Measurements from ENCODE around the gene SHISA9.

SHISA9 gene

DNA sequence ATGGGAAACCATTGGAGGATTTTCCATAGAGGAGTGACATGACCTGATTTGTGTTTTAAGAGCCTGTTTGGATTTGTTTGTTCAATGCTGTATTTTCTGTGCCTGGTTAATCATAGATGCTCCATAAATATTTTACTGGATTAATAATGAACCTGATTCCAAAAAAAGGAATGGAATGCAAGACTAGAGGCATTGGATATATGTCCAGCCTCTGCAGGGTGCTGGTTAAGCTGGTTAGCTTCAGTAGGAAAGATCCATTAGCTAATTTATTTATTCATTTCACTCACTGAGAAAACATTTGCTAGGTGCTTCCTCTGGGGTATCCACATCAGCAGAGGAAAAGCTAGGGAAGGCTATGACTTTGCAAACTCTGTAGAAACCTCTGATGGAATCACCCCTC is 57.7 kb downstream of the SHISA9 start:
- DNase-seq, result no peak

DNA sequence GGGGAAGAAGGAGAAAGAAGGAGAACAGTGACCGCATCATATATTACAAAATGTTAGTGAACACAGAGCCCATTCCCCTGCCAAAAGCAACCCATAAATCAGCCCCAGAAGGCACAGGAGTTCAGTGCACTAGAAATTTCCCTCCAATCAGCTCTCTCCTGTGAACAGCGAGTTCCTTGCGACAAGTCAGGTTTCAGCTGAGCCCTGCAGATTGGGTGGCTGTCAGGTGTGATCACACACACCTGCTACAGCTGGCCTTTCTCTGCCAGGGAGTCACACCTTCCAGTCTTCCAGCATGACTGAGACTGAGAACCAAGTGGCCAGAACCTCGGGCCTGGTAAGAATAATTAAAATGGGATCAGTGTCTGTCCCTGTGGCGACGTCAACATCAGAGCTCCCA is 60.2 kb downstream of the SHISA9 start:
- no peak for DNase-seq

DNA sequence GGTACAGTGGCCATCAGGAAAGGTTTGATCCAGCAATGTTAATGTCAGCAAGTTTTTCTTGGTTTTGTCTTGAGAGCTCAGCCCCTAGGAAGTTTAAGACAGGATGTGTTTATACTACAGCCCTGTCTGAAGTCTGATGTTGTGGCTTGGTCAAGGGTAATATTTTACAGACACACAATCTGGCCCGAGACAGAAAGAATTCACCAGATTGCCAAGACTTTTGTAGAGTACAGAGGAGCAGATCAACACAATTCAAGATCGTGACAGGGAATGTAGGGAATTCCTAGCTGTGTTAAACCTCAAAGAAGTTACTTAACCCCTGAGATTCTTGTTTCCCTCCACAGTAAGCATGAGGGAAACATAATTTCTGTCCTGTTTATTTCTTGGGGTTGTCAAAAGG is 63.1 kb downstream of the SHISA9 start:
- DNase-seq, result no peak

DNA sequence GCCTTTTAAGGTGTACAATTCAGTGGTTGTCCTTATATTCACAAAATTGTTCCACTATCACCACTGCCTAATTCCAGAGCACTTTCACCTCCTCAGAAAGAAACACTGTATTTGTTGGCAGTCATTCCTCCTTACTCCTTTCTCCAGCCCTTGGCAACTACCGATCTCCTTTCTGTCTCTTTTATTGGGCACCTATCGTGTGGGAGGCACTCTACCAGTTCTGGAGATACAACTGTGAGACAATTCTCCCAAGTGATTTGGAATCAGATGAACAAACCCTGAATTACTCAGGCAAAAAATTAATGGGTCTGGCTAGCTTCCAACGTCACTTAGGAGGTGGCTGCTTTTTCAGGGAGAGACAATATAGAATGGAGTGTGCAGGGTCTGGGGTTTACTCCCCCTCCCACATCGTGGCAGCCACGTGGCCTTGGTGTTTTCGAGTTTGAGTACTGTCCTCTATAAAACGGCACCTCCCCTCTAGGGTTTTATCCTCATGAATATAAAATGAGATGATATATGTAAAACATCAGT is 63.9 kb downstream of the SHISA9 start:
- no peak for DNase-seq

GRCh38 chr16:12971241-12971640 is 69.8 kb downstream of the SHISA9 start:
- no peak for DNase-seq

- no peak for DNase-seq
Measured at GRCh38 chr16:12972246-12972645, 70.8 kb downstream of the SHISA9 start.

DNA sequence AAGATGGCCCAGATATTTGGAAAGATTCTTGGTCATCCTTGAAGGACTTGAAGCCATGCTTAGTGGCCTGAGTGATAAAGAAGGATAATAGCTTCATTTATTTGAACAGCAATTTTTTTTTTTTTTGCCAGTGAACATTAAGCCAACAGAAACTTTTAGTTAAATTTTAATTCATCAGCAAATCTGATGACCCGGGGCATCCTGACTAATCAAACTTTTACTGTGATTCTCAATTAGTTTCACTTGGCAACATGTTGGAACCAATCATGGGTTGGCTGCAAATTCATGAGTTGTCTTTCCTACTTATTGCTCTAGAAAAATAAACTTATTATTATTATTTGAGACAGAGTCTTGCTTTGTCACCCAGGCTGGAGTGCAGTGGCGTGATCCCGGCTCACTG is 74.4 kb downstream of the SHISA9 start:
- DNase-seq, result no peak

- DNase-seq, result no peak
Measured at GRCh38 chr16:12976496-12976895, 75.1 kb downstream of the SHISA9 start.

DNA sequence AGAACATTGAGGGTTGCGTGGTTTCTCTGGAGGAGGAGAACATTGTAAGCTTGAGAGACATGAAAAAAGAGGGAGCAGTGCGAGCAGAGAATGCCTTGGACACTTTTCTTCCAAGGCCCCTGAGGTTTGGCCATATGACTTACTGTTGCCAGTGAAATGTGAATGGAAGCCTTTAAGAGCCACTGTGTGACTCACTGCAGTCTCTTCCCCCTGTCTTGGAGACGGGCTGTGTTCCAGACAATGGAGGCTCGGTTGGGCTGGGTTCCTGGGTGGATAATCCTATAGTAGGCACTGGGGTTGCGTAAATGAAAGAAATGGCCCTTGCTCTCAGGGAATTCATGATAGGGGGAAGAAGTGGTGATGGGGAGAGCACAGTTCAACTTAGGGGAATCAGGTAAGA is 75.5 kb downstream of the SHISA9 start:
- DNase-seq, result no peak

GRCh38 chr16:12985516-12985915 is 84.1 kb downstream of the SHISA9 start:
- no peak for DNase-seq

DNA sequence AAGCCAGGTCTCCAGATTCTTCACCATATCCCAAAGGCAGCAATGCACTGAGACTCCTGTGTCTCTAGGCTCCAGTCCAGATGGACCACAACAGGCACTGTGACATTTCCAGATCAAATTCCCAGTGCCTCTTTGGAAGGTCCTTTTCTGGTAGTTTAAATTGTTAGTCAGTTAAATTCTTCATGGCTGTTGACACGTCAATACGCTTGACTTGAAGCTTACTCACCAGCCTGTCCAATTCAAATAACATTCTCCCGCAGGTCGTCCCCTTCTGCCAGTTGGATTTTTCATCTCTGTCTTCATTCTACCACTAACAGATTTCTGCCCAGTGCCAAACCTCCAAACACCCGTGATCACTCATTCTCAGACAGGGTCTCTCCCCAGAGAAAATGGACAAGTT is 86.7 kb downstream of the SHISA9 start:
- DNase-seq, result no peak

DNA sequence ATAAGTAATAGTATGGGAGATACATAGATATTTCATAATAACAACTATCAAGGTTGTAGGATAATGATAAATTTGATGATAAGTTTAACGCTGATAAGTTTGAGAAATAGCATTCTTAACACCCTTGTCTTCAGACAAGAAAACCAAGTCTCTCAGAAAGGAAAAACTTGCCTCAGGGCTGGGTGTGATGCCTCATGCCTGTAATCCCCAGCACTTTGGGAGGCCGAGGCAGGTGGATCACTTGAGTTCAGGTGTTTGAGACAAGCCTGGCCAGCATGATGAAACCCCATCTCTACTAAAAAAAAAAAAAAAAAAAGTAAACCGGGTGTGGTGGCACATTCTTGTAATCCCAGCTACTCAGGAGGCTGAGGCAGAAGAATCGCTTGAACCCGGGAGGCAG is 90.7 kb downstream of the SHISA9 start:
- no peak for DNase-seq

DNA sequence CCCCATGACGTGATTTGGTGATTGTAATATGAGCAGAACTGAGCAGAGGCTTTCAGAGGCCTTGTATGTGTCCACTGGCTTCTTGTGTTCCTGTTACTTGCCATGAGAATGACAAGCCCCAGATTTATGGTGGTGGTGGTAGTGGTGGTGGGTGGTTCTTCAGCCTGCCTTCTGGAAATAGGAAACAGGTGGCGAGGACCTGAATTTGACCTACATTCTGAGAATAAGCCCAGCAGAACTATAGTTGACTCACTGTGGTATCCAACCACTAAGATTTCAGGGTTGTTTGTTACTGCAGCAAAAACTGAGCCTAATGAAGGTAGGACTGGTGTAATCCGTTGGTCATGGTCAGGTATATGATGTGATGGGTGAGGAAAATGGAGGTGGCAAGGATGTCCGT is 93.0 kb downstream of the SHISA9 start:
- DNase-seq, result no peak

DNA sequence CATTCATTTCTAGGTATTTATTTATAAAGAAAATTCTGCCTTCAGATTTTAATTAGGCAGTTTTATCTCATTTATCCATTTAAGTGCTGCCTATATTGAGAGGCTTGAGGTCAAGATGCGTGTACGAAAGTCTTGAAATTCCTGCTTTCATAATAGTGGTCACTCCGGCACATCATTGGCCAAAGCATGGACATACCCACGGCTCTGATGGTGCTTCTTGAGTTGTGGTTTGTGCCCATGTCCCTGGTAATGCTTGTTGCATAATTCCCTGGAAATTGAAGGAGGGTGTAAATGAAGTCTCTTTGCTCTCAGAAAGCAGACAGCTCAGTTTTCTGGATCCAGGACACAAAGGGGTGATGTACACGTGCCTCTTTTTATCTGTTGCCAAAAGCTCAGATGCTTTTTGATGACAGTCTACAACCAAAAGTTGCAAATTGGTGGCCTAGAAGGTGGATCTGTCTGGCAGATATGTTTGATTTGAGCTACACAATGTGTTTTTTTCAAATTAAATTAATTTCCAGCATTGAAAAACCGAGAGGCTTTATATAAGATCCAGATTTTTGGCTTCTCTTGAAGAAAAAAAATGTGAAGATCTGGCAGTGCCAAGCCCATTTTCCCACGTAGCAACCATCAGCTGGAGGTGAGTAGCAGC is 94.4 kb downstream of the SHISA9 start:
- DNase-seq, result no peak

- DNase-seq, result no peak
Measured at GRCh38 chr16:12998361-12999085, 97.1 kb downstream of the SHISA9 start.

DNA sequence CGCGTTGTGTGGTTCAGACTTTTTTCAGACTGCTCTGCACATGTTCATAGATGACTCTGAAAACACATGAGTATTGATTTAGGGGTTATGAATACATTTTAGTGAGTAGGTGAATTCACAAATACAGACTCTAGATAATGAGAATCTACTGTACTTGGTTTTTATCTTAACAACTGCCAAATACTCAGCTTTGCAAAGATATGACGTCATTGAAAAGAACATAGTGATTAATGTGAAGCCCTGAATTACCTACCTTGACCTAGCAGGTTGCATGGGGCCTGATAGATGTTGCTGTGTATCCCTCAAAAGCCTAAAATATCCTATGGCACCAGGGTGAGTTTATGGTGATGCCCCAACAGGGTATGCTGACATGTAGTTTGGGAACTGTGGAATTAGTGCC is 98.0 kb downstream of the SHISA9 start:
- no peak for DNase-seq

- DNase-seq, result no peak
Measured at GRCh38 chr16:13005721-13006247, 104.4 kb downstream of the SHISA9 start.

- DNase-seq, result no peak
Measured at GRCh38 chr16:13012601-13013000, 111.2 kb downstream of the SHISA9 start.

GRCh38 chr16:13013043-13013442 is 111.6 kb downstream of the SHISA9 start:
- no peak for DNase-seq

DNA sequence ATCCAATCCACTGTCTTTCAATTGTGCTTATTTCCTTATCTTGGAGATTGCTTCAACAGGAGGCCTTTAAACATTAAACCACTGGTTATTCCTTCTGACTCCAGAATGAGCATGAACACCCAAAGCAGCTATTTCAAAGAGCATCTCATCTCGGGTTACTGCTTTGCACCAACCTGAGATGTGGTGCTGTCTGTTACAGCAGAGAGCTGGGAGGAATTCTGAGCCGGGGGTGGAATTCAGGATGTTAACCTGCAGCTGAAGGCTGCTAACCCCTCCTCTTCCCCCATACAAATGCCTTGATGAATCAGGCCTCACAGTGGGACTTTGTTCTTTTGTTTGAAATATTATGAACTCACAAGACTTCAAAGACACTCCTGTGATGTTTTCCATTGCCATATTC is 113.1 kb downstream of the SHISA9 start:
- no peak for DNase-seq

- DNase-seq, result no peak
Measured at GRCh38 chr16:13018026-13018425, 116.6 kb downstream of the SHISA9 start.

GRCh38 chr16:13021996-13022395 is 120.6 kb downstream of the SHISA9 start:
- no peak for DNase-seq

DNA sequence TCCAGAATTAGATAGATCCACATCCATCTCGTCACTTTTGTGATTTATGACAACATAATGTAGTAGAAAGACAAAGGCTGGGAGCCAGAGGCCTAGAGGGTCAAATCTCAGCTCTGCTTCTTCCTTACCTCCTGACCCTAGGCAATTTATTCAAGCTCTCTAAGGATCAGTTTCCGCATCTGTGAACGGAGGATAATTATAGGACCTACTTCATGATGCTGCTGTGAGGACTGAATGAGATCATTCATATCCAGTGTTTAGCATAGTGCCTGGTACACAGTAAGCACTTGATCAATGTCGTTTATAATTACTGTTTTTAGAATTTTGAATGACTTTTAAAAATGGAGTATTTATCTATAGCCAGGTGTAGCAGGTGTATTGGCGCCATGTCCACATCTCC is 128.4 kb downstream of the SHISA9 start:
- no peak for DNase-seq

GRCh38 chr16:13030769-13031168 is 129.4 kb downstream of the SHISA9 start:
- no peak for DNase-seq
